ENCODE data around the gene CENPX.
"Not testable (repeated sequence)": the region's sequence is repeated elsewhere in the genome, so short reads cannot be mapped to it uniquely, and the experiment has no call there.

CENPX gene

DNA sequence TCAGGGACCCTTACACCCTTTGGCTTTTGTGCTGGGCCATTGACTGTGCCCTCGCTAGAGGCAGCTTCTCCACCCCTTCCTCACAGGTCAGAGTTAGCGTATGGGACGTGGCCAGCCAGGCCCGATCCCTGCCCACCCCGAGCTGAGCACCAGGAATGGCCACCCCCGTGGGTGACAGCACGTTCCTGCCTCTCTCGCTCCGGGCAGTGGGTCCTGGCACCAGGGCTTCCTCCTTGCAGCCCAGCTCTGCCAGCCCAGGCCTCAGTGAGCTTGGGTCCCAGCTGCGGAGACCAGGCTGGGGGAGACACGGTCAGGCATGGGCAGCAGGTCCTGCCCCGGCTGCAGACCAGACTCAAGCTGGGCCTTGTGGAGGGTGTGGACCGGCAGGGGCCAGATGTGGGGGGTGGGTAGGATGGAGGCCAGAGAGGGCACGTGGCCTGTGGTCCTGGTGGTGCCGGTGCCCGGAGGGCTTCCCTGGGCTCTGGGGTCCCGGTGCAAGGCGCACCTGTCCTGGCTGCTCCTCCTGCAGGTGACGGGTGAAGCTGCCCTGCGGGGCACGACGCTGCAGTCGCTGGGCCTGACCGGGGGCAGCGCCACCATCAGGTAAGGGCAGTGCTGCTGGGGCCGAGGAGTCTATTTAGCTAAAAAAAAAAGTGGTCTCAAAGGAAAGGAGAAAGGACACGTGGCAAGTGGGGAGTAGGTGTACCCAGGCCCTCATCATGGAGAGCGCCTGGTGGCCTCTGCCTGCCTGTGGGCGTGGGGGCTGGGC lies 27.0 kb downstream of the CENPX start:
- DNase-seq: no peak

DNA sequence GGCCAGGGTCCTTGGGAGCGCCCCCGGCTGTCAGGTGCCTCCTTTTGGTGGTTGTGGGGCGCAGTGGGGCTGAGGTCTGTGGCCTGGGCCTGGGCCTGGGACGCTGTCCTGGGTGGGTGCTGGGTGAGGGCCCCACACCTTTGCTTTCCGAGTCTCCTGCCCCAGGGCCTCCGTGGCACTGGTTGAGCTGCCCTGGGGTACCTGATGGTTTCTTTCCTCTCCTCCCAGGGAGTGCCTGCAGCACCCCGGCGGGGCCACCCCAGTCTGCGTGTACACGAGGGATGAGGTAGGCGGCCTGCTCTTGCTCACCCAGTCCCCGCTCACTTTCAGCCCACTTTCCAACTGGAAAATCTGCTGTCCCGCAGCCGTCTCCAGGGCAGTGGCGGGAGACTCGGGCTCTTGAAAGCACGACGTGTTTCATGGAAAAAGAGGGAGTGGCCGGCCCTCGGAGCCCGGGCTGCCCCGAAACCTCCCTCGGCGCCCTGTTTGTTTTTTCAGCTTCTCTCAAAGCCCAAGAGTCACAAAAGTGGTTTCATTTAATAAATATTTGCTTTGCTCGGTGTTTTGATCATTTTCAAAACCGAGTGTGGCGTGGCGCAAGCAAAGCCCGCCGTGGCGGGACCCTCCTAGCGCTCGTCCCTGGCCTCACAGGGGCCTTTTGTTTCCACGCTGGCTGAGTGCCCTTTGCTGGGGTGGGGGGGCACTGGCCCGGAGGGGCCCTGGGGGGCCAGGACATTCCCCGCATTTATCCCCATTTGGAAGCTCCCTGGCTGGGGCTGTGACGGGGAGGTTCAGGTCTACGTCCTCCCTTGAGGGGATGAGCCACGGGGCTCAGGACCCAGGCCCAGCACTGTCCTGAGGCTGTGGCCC lies 27.9 kb downstream of the CENPX start:
- DNase-seq: no peak

DNA sequence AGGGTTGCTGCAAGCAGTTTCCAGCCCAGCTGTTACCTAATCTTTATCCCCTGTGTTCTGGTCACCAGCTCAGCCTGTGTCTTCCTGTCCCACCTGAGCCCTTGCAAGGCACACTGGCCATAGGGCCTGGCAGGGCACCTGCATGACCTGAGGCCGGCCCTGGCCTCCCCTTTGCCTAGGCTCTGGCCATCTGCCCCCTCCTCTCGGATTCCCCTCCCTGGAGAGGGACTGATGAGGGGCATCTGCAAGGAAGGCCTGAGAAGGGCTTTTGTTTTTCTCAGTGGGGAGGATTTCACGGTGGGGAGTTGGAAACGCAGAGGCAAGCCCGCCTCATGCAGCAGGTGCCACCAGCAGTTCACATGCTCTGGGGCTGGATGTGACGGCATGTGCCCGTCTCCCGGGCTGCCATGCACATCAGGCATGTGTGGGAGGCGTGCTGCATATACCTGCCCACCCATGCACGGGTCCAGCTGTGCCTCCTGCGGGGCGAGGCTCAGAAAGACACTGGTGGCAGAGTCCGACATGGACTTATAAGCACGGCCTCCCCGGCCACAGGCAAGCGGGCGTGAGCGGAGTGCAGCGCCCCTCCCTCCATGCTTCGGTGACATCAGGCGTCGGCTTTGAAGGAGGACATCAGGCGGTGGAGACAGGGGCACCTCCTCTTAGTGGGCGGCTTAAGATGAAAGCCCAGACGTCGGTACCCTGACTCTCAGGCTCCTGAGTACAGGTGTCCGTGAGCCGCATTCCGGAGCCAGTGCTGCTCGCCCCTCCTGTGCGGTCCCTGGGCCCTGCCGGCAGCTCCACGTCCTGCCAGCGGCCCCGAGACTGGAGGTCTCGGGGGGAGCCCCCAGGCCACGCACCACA lies 28.7 kb downstream of the CENPX start:
- DNase-seq: no peak

DNA sequence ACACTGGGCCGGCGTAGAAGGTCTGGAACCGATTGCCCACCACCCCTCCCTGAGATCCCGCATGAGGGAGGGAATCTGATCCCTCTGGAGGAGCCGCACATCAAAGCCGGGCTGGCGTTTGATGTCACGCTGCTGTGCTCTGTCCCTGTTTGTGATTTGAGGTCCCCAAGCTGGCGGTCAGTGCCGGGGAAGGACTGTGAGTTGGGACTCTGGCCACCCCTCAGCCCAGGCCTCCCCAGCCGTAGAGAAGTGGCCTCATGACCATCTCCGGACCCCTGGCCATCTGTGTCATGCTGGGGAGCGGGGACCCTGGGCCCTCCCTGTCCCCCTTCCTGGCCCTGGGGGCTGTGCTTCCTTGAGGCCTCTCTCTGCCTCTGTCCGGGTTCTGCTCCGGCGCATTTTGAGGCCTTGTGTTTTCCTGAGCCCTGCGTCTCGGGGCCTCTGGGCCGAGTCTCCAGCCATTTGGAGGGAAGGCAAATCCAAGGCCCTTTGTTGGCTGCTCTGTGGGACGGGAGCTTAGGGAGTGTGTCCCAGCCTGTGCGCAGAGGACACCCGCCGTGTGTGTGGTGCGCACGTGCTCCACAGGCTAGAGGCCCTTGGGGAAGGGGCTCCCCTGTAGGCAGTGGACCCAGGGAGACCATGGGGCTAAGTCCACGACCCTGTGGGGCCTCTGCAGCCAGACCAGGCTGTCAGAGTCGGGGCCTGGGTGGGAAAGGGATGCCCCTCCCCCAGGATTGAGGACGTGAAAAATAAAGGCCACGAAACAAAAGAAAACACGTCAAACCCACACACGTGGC lies 30.2 kb downstream of the CENPX start:
- DNase-seq: no peak

DNA sequence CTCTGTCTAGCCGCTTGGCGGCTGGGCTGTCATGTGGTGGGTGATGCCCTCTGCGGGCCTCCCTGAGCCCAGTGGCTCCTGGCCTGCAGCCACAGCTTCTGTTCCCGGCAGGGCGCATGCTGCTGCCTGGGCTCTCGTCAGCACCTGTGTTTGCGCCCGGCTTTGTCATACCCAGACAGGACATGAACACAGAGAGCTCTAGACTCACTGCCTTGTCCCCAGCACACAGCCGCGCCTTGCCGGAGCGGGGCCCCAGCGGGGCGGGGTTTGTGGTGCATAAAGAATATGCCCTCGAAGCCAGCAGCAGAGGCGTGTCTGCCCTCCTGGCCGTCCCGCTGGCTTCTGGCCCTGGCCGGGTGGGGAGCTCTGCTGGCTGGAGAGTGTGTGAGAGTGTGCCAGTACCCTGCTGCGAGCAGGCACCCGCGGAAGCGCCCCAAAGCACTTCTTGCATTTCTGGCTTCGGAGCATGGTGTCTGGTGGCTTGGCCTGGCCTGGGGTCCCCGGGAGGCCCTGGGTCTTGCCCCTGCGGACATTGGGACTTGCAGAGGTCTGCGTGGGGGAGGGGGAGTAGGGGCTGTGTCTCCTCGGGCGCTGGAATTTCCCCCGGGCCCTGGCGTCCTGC lies 30.9 kb downstream of the CENPX start:
- no peak for DNase-seq

DNA sequence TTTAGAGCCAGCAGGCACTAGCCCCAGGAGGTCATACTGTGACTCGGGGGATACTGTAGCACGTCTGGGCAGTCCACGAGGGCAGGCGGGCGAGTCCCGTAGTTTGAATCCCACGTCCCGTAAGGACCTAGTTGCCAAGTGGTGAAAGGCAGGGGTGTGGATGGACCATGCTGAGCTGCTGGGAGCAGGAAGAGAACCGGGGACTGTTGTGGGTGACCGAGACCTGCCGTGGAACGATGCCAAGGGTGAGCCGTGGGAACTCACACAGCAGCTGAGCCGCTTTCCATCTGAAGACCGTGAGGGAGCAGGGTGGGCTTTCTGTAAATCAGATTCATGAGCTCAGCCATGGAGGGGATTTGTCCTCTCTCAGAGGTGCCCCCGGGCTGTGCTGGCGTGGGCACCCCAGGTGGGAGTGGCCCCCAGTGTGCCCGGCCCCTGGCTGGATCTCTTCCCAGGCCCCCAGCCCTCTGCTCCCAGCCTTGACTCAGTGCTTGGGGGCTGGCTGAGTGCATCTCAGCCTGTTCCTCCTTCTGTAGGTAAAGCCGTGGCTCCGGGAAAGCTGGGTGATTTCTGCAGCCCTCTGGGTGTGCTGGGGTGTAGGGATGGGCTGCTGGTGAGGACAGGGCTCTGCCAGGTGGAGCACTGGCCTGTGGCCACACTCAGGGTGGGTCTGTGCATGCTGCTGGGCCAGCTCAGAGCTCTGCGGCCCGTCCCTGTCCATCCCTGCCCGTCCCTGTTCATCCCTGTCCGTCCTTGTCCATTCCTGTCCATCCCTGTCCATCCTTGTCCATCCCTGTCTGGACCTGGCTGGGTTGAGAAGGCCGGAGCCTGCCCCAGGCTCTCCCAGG lies 31.6 kb downstream of the CENPX start:
- no peak for DNase-seq

DNA sequence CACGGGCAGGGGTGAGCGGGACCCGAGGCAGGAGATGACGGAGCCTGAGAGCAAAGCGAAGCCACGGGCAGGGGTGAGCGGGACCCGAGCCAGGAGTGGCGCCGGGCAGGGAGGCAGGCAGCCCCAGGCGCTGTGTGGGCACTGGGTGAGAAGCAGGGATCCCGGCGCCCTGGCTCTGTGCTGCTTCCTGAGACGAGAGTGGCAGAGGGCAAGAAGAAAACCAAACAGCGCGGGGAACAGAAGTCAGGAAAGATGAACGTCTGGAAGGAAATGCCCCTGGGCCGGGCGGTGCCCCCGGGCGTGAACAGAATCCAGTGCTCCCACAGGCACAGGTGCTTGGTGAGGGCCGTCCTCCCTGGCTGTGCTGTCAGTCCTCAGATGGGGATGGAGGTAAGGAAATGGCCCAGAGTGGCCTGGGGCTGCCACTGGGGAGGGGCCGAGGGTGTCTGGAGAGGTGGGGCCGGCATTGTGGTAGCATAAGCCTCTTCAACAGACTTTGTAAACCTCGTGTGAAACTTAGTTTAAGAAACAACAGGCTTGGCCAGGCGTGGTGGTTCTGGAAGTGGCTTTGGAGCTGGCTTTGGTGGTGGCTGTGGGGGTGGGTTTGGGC lies 35.4 kb downstream of the CENPX start:
- DNase-seq: no peak

DNA sequence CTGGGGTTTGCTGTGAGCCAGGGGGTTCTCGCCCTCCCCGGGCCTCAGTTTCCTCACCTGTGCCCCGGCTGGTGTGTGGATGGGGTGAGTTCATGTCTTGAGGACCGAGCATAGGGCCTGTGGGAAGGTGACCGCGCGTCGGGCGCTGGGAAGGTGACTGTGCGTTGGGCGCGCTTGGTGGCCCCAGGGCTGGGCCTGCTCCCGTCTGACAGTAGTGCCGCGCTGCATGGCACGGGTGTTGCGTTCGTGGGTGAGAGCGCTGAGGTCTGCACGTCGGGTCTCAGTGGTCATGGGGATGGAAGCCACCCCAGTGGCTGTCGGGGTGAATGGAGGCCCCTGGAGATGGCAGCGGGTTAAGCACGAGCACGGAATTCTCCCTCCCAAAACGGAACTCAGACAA lies 36.1 kb downstream of the CENPX start:
- DNase-seq: no peak

DNA sequence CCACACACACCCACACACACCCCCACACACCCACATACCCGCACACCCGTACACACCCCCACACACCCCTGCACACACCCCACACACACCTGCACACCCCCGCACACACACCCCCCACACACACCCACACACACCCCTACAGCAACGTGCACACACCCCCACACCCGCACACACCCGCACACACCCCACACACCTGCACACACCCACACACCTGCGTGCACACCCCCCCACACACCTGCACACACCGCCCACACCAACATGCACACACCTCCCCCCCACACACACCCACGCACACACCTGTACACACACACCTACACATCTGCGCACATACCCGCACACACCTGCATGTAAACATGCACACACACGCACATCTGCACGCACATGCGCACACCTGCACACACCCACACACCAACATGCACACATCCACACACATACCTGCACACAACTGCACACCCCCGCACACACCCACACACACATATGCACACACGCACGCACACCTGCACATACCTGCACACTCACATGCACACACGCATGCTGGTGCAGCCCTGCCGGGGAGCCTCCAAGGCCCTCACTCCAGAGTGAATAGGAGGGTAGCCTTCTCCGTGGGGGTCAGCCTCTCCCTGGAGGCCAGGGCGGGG lies 37.8 kb downstream of the CENPX start:
- DNase-seq: no peak

DNA sequence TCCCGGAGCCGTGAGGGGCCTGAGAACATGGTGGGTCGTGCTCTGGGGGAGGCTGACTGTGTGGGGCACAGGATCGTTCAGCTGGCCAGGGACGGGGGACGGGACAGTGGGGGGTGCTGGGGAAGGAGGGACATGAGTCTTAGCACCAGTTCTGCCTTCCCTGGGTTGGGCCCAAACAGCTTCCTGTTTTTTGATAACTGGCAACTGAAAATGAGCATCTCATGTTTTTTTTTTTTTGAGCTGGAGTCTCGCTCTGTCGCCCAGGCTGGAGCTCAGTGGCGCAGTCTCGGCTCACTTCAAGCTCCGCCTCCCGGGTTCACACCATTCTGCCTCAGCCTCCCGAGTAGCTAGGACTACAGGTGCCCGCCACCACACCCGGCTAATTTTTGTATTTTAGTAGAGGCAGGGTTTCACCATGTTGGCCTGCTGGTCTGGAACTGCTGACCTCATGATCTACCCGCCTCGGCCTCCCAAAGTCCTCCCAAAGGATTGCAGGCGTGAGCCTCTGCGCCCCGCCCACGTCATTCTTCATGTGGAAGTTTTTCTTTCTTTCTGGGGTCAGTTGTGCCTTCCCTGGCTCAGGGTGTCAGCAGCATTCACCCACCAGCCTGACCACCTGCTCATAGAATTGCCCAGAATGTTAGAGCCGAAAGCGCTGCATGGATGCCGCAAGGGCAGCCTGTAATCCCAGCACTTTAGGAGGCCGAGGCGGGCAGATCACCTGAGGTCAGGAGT lies 38.9 kb downstream of the CENPX start:
- no peak for DNase-seq

DNA sequence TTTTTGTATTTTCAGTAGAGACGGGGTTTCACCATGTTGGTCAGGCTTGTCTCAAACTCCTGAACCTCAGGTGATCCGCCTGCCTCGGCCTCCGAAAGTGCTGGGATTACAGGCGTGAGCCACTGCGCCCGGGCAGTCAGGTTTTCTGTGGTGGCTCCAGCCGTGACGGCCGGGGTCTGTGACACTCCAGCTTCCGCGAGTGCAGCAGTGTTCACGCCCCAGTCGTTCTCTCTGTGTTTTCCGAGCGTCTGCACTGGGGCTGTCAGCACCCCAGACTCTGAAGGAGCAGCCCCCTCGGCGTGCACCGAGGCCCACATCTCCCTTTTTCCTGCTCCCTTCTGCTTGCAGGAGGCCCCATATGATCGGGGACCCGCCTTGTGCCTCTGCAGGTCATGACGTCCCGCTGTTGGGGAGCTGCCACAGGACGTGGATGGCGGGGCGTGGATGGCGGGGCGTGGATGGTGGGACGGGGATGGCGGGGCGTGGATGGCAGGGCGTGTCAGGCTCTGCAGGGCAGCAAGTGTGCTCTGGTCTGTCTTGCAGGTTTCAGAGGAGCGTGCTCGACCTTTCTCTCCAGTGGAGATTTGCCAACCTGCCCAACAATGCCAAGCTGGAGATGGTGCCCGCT lies 39.6 kb downstream of the CENPX start:
- no peak for DNase-seq

DNA sequence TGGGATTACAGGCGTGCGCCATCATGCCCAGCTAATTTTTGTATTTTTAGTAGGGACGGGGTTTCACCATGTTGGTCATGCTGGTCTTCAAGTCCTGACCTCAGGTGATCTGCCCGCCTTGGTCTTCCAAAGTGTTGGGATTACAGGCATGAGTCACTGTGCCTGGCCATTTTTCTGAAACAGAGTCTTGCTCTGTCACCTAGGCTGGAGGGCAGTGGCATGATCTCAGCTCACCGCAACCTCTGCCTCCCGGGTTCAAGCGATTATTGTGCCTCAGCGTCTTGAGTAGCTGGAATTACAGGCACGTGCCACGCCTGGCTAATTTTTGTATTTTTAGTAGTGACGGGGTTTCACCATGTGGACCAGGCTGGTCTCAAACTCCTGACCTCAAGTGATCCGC lies 41.2 kb downstream of the CENPX start:
- not testable (repeated sequence) for DNase-seq

DNA sequence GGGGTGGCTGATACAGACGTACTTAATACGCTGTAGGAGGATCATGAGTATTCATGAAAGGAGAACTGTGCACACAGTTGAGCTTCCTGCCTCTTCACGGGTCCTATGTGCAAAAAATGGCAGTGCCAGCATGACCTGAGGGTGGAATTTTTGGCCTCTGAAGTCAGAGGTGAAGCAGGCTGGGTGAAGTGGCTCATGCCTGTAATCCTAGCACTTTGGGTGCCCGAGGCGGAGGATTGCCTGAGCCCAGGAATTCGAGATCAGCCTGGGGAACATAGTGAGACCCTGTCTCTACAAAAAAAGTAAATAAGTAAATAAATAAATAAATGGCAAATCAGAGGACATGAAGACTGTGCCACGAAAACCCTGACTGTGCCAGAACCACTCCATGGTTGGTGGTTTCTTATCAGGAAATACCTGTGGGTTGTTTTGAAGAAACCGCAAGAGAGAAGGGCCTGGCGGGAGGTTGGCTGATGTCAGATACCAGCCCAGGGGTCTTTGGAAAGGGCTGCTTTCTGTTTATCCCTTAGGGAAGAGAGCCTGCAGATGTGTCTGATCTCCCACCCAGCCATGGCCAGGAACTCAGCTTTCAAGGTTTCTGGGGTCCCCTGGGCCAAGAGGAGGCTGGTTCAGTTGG lies 41.9 kb downstream of the CENPX start:
- no peak for DNase-seq

DNA sequence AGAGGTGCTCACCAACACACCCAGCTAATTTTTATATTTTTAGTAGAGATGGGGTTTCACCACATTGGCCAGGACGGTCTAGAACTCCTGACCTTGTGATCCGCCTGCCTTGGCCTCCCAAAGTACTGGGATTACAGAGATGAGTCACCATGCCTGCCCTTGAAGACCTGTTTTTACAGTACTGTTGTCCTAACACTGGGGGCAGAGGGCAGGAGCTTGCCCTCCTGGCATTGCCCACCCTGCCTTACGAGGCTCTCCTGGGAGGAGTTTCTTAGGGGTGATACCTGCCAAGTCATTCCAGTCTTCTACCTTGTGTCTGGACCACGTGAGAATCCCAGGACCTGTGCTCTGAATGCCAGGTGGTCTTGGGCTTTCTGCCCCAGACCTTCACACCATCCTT lies 42.6 kb downstream of the CENPX start:
- DNase-seq: no peak

DNA sequence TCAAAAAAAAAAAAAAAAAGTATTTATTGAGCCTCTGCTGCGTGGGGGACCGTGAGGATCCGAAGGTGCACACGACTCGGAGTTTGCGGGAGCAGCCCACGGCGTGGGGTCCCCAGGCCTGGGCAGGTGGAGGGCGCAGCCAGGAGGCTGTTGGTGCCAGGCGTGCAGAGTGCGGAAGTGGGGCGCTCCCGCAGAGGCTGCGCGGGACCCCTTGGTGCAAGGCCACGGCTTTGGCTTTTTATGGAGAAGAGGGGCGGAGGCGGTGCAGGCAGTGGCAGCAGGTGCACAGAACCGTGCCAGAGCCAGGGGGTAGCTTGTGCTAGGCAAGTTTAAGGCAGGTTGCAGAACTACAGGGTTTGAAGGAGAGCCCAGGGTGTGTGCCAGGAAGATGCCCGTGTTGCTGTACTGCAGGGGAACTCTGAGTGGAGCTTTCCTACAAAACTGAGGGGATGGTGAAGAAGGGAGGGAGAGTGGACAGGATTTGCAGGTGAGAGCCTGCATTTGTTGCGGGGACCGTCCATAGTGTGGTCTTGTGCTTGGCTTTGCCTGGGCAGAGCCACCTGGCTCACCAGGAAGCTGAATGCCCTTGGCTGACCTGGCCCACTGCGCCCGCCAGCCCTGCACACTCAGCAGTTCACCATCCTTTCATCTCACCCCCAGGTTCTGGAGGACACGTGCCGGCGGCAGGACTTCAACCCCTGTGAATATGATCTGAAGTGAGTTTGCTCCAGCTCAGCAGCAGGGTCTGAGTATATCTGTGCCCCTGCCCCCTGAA lies 44.0 kb downstream of the CENPX start:
- no peak for DNase-seq

DNA sequence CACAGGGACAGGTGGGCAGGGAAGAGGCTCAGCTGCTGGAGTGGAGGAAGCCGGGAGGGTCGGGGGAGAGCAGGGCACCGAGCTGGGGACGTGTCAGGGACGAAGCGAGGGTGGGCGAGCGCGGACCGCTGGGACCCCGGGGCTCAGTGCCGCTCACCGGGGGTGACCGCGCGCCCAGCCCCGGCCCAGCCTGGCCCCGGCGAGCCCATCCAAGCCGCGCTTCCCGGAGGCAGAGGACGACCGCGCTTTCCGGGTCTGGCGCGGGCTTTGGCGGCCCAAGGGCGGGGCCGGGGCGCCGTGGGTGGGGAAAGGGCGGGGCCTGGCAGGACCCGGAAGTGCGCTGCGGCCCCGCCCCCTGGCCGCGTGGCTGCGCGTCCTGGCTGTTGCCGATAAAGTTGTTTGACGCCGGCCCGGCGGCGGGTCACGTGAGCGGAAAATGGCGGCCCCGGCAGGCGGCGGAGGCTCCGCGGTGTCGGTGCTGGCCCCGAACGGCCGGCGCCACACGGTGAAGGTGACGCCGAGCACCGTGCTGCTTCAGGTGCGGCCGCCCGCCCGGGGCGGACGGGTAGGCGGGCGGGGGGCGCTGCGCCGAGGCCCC lies 45.4 kb downstream of the CENPX start, which contains the start of gene ASPSCR1:
Gene ASPSCR1, plus strand, starts transcription at position 419 of the 598 bp plus-strand sequence. Its CDS starts 18 bp downstream, at position 437.
- peak; percentile 89 for DNase-seq

All from CD4-positive, alpha-beta T cell treated with Interleukin-15 for 1 hour (primary cell).